ENCODE data around the gene SAP25.

Gene SAP25

DNA sequence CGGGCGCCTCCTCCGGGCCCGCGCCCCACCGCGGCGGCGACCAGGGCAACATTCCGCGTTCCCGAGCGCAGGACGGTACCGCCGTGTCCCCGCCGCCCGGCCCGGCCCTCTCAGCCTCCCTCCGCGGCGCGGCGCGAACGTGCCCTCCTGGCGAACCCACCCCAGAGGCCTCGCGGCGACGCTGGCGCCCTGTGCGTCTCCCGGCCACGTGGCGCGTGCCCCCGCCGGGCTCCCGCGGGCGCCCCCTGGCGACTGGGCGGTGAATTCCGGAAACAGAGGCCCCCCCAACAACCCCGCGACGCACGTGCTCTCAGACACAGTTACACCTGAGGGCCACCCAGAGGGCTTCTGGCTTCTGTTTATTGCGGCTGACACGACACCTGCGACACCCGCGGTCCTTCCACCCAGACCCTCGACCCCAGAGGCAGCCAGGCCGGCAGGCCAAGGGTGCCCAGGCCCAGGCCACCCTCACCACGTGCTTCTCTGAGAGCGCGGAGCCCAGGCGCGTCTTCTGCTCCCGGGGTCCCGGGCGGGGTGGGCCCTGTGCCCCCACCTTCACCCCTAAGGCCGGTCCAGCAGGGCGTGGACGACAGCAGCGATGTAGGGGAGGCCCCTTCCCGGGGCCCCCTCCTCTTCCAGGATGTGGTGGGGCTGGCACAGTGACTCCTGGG is at the start of gene SAP25:
Gene SAP25 (minus strand): TSS at position 210 of the 671 bp plus-strand sequence. CDS start 158 bp downstream, at position 52.
- no peak for DNase-seq

DNA sequence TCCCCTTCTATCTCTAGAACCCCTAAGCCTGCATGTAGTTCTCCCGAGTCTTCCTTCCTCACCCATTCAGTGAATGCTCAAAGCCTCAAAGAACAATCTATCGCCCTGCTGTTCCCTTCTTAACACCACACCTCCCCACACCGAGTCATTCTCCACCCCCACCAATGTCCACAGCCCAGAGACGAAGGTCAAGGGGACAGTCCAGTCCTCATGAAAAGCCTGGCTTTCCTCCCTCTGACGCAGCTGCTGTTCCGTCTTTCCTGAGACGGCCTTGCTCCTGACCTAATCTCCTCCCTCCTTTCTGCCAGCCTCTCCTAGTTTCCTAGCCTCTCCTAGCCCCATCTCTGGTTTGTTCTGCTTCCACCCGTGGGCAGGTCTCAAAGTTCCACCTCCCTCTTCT is 47.9 kb upstream of the SAP25 start:
- no peak for DNase-seq

DNA sequence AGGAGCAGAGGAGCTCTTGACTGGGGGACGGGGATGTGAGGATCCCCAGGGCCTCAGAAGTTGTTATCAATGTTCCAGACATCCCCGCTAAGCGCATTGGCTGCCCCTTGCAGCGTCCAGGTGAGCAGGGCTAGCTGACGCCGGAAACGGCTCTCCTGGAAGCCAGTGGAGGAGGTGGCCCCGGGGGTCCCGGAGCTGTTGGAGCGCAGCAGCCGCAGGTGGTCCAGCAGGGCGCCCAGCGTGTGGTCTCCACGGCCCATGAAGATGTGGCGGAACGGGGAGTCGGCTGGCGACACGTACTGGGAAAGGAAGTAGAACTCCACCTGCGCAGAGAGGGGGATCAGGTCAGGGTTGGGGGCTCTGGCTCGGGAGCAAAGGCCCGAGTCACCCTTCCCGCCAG is 47.1 kb upstream of the SAP25 start:
- DNase-seq = no peak

DNA sequence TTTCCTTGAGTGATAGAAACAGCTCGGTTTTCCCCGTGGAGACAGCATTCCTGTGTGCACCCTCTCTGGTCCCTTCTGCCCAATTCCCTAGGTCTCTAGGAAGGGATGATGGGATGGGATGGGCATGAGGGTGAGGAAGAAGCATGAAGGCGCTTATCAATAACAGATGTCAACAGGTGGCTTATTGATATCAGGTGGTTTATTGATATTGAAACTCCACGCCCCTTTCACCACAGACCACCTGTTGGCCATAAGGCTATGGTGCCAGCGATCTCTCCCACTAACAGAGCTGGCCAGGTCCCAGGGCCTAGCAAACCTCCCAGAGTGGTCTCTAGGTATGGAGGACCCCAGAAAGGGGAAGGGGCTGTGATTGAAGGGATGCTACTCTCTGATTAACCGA is 46.5 kb upstream of the SAP25 start:
- no peak for DNase-seq

DNA sequence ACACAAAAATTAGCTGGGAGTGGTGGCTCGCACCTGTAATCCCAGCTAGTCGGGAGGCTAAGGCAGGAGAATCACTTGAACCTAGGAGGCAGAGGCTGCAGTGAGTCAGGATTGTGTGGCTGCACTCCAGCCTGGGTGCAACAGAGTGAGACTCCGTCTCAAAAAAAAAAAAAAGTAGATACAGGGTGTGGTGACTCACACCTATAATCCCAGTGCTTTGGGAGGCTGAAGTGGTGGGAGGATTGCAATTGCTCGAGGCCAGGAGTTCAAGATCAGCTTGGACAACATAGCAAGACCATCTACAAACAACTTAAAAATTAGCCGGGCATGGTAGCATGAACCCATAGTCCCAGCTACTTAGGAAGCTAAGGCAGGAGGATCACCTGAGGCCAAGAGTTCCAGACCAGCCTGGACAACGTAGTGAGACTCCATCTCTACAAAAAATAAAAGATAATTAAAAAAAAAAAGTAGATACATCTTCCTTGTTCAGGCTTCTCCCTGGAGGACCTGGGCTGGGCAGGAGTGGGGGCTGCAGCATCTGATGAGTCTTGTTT is 40.7 kb upstream of the SAP25 start:
- DNase-seq = peak; percentile 15

DNA sequence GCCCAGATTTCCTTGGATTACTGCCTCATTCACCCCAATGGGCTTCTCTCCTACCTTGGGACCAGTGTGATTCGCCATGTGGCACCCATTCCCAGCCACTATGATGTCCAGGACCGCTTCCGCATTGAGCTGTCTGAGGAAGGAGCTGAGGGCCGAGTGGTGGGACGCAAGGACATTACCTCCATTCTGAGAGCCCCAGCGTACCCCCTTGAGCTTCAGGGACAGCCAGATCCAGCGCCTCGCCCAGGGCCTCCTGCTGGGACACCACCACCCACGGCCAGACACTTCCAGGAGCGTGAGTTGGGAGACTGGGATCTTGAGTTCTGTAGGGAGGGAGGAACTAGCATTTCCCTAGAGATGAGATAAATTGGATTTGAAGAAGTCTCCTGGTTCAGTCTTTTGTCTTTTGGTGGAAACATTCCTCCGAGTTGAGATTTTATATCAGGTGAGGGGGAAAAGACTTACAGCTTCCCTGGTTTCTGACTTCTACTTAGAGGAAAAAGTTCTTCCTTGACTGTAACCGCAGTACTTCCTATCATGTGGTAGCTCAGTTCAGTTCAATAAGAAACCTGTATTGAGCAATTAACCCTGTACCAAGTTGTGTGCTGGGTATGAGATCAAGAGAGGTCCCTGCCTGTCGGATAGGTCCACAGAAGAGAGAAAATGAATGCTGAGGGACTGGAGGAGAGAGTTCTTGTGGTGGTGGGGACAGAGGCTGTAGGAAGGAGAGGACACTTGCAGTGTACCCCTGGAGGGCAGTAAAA is 39.9 kb upstream of the SAP25 start:
- no peak for DNase-seq

DNA sequence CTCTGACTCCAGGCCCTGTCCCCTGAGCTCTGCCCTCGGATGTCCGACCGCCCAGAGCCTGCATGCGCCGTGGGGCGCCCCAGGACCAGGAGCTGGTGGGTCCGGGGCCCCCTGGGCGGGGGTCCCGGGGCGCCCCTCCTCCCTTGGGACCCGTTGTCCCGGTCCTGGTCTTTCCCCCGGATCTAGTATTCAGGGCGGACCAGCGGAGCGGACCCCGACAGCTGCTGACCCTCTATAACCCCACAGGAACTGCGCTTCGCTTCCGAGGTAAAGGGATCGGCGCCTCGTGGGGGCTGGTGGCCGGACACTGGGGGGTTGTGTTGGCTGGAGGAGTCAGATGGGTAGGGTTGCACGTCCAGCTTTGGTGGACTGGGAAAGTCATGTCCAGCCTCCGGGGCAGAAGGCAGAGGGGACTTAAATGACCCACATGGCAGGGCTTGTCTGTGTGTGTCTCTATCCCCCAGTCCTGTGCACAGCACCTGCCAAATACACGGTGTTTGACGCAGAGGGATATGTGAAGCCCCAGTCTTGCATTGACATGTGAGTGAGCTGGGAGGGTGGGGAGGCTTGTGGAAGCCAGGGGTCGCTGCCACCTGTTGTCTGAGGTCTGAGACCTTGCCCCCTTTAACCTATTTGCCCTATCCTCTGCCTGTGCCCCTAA is 39.2 kb upstream of the SAP25 start:
- no peak for DNase-seq

DNA sequence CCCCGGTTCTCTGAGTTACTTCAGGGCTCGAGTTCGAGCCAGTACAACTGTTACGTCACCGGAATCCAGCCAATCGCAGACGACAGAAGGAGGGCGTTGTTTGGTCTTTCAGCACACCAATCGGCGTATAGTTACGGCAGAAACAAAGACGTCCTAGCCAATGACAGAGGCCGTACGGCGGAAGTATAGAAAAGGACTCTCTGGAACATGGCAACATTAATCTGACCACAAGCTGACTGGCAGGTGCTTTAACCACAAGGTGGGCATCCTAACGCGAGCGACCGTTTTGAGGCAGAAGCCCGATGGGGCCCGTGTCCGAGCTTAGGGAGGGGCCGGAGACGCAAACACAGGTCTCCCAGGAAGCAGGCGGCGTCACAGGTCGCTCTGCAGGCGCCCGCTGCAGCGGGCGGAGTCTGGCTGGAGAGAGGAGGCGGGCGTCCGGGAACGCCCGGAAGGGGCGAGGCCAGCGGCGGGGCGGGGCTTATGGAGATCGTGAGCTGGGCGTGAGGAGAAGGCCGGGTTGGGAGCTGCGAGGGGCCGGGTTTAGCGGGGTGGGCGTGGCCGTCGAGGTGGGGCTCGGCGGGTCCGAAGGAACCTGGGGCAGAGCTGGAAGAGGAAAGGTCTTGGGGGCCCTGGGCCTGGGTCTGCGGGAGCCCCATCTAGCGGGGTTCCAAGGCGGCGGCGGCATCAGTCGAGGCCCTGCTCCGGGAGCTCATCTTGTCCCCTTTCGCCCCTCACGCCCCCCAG is 38.5 kb upstream of the SAP25 start, which contains the start of gene MOSPD3:
Gene MOSPD3 (plus strand): TSS at position 558 of the 747 bp plus-strand sequence. CDS start 252 bp downstream, outside the sequence.
- peak; percentile 99 for DNase-seq

DNA sequence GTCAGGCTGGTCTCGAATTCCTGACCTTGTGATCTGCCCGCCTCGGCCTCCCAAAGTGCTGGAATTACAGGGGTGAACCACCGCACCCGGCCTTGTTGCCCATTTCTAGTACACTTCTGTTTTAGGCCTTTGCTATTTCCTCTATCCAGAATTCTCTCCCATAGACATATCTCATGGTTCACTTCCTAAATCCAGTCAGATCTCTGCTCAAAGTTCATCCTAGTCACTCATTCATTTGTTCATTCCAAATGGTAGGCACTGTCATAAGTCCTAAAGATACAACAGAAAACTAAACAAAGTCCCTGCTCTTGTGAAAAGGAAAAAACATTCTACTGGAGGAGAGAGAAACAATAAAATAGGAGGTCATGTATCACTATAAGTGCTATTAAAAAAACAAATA is 36.3 kb upstream of the SAP25 start:
- no peak for DNase-seq

DNA sequence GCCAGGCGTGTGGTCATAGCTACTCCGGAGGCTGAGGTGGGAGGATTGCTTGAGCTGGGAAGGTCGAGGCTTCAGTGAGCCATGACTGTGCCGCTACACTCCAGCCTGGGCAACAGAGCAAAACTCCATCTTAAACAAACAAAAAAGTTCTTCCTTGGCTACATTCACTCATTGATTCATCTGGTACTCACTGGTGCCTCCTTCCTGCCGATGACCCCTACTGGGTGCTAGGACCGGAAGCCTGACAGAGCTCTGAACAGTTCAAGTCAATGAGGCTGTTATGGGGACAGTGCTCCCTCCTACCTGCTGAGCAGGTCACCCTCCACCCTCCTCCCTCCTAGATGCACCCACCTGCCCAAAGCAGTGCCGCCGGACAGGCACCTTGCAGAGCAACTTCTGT is 33.4 kb upstream of the SAP25 start:
- DNase-seq = peak; percentile 68

DNA sequence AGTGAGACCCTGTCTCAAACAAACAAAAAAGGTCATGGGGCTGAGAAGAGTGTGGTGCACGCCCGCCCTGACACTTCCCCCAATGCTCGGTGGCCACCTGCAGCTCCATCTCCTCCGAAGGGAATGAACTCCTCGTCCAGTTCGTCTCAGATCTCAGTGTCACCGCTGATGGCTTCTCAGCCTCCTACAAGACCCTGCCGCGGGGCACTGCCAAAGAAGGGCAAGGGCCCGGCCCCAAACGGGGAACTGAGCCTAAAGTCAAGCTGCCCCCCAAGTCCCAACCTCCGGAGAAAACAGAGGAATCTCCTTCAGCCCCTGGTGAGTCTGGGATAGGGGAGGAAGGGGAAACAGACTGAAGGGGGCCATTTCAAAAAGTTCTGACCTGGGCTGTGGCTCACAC is 32.6 kb upstream of the SAP25 start:
- no peak for DNase-seq

DNA sequence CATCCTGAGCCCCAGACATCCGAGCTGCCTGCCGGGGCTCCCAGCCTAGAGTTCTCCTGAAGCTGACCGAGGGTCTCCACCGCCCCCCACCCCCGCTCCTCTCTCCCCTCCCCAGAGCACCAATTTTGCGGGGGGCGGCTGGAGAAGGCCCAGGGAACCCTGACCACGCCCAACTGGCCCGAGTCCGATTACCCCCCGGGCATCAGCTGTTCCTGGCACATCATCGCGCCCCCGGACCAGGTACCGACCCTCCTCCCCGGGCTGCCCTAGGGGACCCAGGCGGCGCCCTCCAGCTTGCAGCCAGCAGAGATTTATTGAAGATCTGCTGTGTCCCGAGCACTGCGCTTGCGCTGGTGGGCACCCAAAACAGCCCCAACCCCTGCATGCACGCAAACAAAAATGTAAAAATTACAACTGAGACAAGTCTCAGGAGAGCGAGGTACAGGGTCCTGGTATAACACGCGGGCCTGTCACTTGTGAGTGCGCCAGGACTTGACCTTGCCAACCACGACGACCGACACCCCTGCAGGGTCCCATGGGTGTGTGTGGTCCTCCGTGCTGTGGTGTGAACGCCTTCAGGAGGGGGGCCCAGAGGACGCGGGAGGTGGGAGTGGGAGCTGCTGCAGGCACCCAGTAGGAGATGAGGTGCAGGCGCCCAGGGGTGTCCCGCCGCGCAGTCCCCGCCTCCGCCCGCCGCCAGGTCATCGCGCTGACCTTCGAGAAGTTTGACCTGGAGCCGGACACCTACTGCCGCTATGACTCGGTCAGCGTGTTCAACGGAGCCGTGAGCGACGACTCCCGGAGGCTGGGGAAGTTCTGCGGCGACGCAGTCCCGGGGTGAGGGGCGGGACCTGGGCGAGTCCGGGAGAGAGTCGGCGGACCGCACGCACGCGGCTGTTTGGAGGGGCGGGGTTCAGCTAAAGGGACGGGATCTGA is 31.5 kb upstream of the SAP25 start:
- no peak for DNase-seq

DNA sequence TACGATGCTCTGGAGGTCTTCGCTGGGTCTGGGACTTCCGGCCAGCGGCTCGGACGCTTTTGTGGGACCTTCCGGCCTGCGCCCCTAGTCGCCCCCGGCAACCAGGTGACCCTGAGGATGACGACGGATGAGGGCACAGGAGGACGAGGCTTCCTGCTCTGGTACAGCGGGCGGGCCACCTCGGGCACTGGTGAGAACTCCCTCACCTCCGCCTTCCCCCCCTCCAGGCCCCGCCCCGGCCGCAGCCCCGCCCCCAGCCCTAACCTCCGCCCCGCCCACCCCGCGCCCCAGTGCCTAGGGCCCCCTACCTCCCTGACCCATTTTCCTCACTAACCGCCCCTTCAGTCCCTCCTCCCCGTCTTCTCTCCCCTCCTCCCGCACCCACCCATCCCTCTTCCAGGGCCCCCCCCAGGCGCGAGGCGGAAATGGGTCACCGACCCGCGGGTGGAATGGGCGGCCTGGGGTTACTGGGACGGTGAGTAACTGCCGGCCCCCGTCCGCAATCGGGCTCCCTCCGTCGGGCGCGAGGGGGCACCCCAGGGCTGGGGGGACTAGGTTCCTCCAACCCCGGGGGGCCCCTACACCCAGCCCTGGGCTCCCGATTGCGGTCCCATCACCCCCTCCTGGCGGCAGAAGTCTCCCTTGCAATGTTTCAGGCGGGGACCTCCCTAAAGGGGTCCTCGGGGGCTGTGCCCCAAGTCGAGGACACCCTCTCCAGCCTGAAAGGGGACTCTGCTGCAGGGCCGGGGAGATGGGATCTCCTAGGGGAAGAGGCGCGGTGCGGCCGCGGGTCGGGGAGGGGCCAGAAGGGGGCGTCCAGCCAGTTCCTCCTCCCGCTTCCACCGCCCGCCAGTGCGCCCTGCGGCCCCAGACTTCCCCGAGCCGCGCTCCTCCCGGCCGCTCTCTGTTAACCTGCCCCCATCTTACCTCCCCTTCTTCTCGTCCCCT is 30.6 kb upstream of the SAP25 start:
- DNase-seq = peak; percentile 74

DNA sequence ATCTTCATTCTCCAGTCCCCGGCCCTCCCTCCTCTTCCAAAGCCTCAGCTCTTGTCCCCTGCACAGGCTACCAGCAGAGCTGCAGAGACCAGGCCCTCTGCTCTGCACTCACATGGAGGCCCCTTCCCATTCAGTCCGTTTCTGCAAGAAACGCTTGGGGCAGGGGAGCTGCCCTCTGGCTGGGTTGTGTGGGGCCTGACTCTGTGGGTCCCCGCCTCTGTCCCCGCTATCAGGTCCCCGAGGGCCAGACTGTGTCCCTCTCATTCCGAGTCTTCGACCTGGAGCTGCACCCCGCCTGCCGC is 30.0 kb upstream of the SAP25 start:
- peak; percentile 34 for DNase-seq

DNA sequence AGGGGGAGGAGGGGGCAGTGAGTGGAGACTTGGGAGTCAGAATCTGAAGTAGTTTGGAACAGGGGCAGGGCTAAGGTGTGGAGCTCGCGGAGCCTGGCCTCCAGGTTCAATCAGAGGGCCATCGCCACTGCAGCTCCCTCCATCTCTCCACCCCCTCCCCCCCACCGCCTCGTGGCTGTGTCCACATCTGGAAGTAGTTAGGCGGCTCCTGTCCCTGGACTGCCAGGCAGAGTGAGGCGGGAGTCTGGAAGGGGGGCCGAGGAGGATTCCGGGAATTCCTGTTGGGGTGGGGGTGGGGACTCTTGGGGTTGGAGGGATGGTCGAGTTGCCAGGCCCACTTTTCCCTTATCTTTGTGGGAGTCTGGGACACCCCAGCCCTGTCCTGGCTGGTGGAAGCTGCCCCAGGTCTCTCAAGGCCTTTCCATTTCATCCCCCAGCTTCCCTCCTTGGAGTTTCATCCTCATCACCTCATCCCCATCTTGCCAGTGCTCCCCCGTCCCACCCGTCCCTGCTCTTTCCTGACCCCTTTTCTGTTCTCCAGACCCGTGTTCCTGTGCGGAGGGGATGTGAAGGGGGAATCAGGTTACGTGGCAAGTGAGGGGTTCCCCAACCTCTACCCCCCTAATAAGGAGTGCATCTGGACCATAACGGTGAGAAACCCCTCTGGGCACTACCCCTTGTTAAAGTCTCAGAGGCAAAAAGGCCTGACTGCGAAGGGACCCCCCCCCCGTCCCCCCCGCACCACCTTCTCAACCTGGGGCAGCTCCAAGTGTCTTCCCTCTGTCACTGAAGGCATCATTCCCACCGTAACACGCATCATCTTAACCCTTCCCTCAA is 29.4 kb upstream of the SAP25 start:
- DNase-seq = peak; percentile 85

DNA sequence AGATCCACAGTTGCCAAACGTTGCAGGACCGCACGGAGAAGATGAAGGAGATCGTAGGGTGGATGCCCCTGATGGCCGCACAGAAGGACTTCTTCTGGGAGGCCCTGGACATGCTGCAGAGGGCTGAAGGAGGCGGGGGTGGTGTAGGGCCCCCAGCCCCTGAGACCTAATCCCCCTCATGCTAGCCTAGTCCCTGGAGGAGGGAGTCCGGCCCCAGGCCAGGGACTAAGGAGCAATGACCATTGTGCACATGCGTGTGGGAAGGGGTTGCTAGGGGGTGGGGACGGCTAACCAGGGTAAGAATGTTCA is 27.0 kb upstream of the SAP25 start:
- DNase-seq = no peak

DNA sequence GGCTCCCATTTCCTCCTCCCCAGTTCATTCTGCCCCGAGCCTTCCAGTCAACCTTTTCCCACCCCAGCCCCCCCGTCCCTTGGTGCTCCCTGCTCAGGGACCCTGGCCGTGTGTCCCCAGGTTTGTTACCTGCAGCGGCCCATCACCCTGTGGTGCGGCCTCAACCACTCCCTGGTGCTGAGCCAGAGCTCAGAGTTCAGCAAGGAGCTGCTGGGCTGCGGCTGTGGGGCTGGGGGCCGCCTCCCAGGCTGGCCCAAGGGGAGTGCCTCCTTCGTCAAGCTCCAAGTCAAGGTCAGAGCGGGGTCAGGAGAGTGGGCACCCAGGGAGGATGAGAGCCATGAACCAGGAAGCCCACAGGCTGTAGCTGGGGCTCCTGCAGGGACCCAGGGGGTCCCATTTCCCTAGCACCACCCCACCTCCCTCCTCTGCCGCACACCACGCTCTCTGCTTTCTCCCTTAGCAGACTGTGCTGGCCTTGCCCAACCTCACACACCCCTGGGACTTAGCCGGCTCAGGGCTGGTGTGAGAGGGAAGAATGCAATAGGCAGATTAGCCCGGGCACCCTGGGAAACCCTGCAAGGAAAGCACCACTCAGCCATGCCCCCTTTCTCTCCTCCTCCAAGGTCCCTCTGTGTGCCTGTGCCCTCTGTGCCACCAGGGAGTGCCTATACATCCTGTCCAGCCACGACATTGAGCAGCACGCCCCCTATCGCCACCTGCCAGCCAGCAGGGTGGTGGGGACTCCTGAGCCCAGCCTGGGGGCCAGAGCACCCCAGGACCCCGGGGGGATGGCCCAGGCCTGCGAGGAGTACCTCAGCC is 26.4 kb upstream of the SAP25 start:
- DNase-seq = no peak

DNA sequence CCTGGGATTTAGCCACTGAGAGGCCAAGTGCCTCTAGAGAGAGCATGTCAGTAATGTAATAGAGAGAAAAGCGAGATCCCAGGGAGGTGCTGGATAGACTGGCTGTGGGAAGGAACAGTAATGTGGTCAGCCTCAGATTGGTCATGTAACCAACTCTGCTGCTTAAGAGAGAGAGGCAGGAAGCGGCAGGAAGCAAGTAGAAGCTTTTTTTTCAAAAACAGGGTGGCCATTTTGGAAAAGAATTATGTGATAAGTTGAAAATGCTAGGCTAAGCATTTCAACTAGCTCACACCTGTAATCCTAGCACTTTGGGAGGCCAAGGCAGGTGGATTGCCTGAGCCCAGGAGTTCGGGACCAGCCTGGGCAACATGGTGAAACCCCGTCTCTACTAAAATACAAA is 24.7 kb upstream of the SAP25 start:
- no peak for DNase-seq

DNA sequence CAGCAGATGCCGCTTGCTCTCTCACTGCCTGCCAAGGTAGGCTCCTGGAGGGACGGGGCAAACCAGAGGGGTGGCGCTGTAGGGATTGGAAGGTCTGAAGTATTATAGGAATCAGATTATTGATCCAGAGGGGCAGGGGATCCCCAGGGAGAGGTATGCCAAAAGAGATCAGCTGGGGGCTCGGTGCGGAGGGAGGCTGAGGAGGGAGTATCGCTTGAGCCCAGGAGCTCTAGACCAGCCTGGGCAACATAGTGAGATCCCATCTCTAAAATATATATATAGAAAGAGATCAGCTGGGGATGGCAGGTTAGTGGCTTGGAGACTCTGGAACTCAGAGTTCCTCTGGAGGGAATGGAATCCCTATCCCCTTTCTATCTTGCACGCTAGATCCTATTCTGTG is 21.5 kb upstream of the SAP25 start:
- no peak for DNase-seq
